ENCODE results near the gene NTSR1.

DNA sequence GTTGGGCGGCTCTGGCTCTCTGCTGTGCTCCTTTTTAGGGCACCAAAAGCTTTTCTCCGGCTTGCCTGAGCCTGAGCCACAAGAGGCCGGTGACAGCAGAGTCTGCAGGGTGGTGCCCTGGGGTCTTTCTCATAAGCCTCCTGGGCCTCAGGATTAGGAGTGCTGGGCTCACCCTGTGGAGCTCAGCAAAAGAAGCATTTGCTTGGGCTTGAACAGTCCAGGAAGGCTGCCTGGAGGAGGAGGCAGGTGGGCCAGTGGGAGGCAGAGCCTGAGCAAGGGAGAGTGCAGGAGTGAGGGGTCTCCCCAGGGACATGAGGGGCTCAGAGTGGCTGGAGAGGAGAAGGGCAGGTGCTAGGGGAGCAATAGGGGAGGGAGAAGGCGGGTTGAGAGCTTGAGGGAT lies 54.8 kb downstream of the NTSR1 start:
- TF ChIP-seq, protein P1, sequence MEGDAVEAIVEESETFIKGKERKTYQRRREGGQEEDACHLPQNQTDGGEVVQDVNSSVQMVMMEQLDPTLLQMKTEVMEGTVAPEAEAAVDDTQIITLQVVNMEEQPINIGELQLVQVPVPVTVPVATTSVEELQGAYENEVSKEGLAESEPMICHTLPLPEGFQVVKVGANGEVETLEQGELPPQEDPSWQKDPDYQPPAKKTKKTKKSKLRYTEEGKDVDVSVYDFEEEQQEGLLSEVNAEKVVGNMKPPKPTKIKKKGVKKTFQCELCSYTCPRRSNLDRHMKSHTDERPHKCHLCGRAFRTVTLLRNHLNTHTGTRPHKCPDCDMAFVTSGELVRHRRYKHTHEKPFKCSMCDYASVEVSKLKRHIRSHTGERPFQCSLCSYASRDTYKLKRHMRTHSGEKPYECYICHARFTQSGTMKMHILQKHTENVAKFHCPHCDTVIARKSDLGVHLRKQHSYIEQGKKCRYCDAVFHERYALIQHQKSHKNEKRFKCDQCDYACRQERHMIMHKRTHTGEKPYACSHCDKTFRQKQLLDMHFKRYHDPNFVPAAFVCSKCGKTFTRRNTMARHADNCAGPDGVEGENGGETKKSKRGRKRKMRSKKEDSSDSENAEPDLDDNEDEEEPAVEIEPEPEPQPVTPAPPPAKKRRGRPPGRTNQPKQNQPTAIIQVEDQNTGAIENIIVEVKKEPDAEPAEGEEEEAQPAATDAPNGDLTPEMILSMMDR (conservative IDR thresholded peaks at IDR 0.05; ENCODE audit: low read depth in 2 of 2) = no peak
- TF ChIP-seq JUNB (IDR thresholded peaks at IDR 0.05; ENCODE audit: unreplicated experiment) = no peak
- TF ChIP-seq EZH2phosphoT487 (IDR thresholded peaks at IDR 0.05; ENCODE audit: unreplicated experiment) = no peak
- no peak for TF ChIP-seq POLR2AphosphoS5 (IDR thresholded peaks at IDR 0.05; ENCODE audit: low read depth)
- TF ChIP-seq EZH2 (IDR thresholded peaks at IDR 0.05; ENCODE audit: low read depth, unreplicated experiment) = no peak
- TF ChIP-seq, protein P2, sequence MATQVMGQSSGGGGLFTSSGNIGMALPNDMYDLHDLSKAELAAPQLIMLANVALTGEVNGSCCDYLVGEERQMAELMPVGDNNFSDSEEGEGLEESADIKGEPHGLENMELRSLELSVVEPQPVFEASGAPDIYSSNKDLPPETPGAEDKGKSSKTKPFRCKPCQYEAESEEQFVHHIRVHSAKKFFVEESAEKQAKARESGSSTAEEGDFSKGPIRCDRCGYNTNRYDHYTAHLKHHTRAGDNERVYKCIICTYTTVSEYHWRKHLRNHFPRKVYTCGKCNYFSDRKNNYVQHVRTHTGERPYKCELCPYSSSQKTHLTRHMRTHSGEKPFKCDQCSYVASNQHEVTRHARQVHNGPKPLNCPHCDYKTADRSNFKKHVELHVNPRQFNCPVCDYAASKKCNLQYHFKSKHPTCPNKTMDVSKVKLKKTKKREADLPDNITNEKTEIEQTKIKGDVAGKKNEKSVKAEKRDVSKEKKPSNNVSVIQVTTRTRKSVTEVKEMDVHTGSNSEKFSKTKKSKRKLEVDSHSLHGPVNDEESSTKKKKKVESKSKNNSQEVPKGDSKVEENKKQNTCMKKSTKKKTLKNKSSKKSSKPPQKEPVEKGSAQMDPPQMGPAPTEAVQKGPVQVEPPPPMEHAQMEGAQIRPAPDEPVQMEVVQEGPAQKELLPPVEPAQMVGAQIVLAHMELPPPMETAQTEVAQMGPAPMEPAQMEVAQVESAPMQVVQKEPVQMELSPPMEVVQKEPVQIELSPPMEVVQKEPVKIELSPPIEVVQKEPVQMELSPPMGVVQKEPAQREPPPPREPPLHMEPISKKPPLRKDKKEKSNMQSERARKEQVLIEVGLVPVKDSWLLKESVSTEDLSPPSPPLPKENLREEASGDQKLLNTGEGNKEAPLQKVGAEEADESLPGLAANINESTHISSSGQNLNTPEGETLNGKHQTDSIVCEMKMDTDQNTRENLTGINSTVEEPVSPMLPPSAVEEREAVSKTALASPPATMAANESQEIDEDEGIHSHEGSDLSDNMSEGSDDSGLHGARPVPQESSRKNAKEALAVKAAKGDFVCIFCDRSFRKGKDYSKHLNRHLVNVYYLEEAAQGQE (IDR thresholded peaks at IDR 0.05; ENCODE audit: unreplicated experiment) = no peak
- TF ChIP-seq, protein P3, sequence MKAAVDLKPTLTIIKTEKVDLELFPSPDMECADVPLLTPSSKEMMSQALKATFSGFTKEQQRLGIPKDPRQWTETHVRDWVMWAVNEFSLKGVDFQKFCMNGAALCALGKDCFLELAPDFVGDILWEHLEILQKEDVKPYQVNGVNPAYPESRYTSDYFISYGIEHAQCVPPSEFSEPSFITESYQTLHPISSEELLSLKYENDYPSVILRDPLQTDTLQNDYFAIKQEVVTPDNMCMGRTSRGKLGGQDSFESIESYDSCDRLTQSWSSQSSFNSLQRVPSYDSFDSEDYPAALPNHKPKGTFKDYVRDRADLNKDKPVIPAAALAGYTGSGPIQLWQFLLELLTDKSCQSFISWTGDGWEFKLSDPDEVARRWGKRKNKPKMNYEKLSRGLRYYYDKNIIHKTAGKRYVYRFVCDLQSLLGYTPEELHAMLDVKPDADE (IDR thresholded peaks at IDR 0.05) = no peak
- TF ChIP-seq ZNF114 (CRISPR knock-in tag; IDR thresholded peaks at IDR 0.05) = no peak
- no peak for TF ChIP-seq CREB1 (CRISPR knock-in tag; IDR thresholded peaks at IDR 0.05; ENCODE audit: low read depth)
- TF ChIP-seq ZNF331 (CRISPR knock-in tag; IDR thresholded peaks at IDR 0.05; ENCODE audit: low read depth) = no peak
- TF ChIP-seq STAT1 (IDR thresholded peaks at IDR 0.05; ENCODE audit: unreplicated experiment) = no peak

Data from GM23338 (cell line).